Skeletal muscle satellite cell (primary cell): ENCODE measurements around the gene CDC42EP1.
"Not testable (repeated sequence)": the region's sequence is repeated elsewhere in the genome, so short reads cannot be mapped to it uniquely, and the experiment has no call there.

Source experiments
- H3K27me3 ChIP-seq: 2 replicates; pipeline ENCODE4 v1.7.0; 2013; ENCODE audit warnings: low read length; ENCODE audit not compliant: control insufficient read depth, insufficient read depth
- H3K36me3 ChIP-seq: 2 replicates; pipeline ENCODE4 v1.7.0; 2013; ENCODE audit warnings: mild to moderate bottlenecking, control low read depth, low read length; ENCODE audit not compliant: insufficient read depth
- H3K4me1 ChIP-seq: 2 replicates; pipeline ENCODE4 v1.7.0; 2013; ENCODE audit warnings: low read length; ENCODE audit not compliant: control insufficient read depth, insufficient read depth
- H3K4me2 ChIP-seq: 2 replicates; pipeline ENCODE4 v1.7.0; 2013; ENCODE audit warnings: mild to moderate bottlenecking, low read length
- H3K4me3 ChIP-seq: 2 replicates; pipeline ENCODE4 v1.7.0; 2013; ENCODE audit warnings: low read length
- H3K9ac ChIP-seq: 2 replicates; pipeline ENCODE4 v1.7.0; 2013; ENCODE audit warnings: mild to moderate bottlenecking, low read depth, low read length, moderate library complexity
- H3K9me3 ChIP-seq: replicated peaks from 2 replicates; pipeline ENCODE4 v1.7.0; 2013; ENCODE audit warnings: mild to moderate bottlenecking, control low read depth, low read length

CDC42EP1 gene

GRCh38 chr22:37571992-37572373 is 11.7 kb downstream of the CDC42EP1 start:
- no peaks in the 10 kb centered on the region for H3K27me3 ChIP-seq
- H3K9me3 ChIP-seq: no peaks in the 10 kb centered on the region
- H3K36me3 ChIP-seq: peaks cover 36% of the 10 kb centered on the region
- no peak overlapping the region for H3K4me2 ChIP-seq
- no peak overlapping the region for H3K9ac ChIP-seq
- H3K4me3 ChIP-seq: no peak overlapping the region
- H3K4me1 ChIP-seq: peaks cover 7% of the 10 kb centered on the region

- H3K9ac ChIP-seq: no peak overlapping the region
- no peaks in the 10 kb centered on the region for H3K27me3 ChIP-seq
- no peaks in the 10 kb centered on the region for H3K9me3 ChIP-seq
- peaks cover 1% of the 10 kb centered on the region for H3K36me3 ChIP-seq
- peaks cover 4% of the 10 kb centered on the region for H3K4me1 ChIP-seq
- no peak overlapping the region for H3K4me3 ChIP-seq
- H3K4me2 ChIP-seq: no peak overlapping the region
Measured at GRCh38 chr22:37575490-37576003, 15.3 kb downstream of the CDC42EP1 start.

GRCh38 chr22:37578002-37578401 is 17.7 kb downstream of the CDC42EP1 start:
- peaks cover 9% of the 10 kb centered on the region for H3K4me1 ChIP-seq
- H3K9me3 ChIP-seq: no peaks in the 10 kb centered on the region
- H3K4me2 ChIP-seq: no peak overlapping the region
- H3K9ac ChIP-seq: no peak overlapping the region
- H3K36me3 ChIP-seq: no peaks in the 10 kb centered on the region
- no peak overlapping the region for H3K4me3 ChIP-seq
- H3K27me3 ChIP-seq: peaks cover 16% of the 10 kb centered on the region

GRCh38 chr22:37581504-37581903 is 21.2 kb downstream of the CDC42EP1 start:
- no peaks in the 10 kb centered on the region for H3K36me3 ChIP-seq
- H3K9ac ChIP-seq: no peak overlapping the region
- no peaks in the 10 kb centered on the region for H3K9me3 ChIP-seq
- H3K4me3 ChIP-seq: no peak overlapping the region
- H3K27me3 ChIP-seq: peaks cover 24% of the 10 kb centered on the region
- peaks cover 5% of the 10 kb centered on the region for H3K4me1 ChIP-seq
- H3K4me2 ChIP-seq: peak overlapping the region; percentile 7

GRCh38 chr22:37582526-37582925 is 22.2 kb downstream of the CDC42EP1 start:
- H3K9ac ChIP-seq: no peak overlapping the region
- H3K4me1 ChIP-seq: peaks cover 5% of the 10 kb centered on the region

GRCh38 chr22:37588546-37589215 is 28.4 kb downstream of the CDC42EP1 start:
- no peak overlapping the region for H3K4me2 ChIP-seq
- no peaks in the 10 kb centered on the region for H3K4me1 ChIP-seq
- peaks cover 25% of the 10 kb centered on the region for H3K27me3 ChIP-seq
- H3K9me3 ChIP-seq: no peaks in the 10 kb centered on the region
- no peak overlapping the region for H3K4me3 ChIP-seq
- H3K36me3 ChIP-seq: no peaks in the 10 kb centered on the region
- no peak overlapping the region for H3K9ac ChIP-seq

More at GRCh38 chr22:37582526-37582925, 22.2 kb downstream of the CDC42EP1 start:
- no peaks in the 10 kb centered on the region for H3K36me3 ChIP-seq
- no peak overlapping the region for H3K4me3 ChIP-seq
- no peak overlapping the region for H3K4me2 ChIP-seq
- no peaks in the 10 kb centered on the region for H3K9me3 ChIP-seq
- H3K27me3 ChIP-seq: peaks cover 24% of the 10 kb centered on the region

GRCh38 chr22:37589636-37590035 is 29.4 kb downstream of the CDC42EP1 start:
- Histone ChIP-seq H3K4me1 (no peaks in the 10 kb centered on the region), H3K9ac (no peak overlapping the region), H3K9me3 (no peaks in the 10 kb centered on the region), H3K4me3 (no peak overlapping the region), H3K27me3 (peaks cover 21% of the 10 kb centered on the region), H3K36me3 (no peaks in the 10 kb centered on the region), H3K4me2 (no peak overlapping the region)

- not testable (repeated sequence) for H3K9me3 ChIP-seq, H3K4me2 ChIP-seq, H3K9ac ChIP-seq, H3K4me3 ChIP-seq, H3K4me1 ChIP-seq, H3K36me3 ChIP-seq
- peaks cover 18% of the 10 kb centered on the region for H3K27me3 ChIP-seq
Measured at GRCh38 chr22:37591081-37591480, 30.8 kb downstream of the CDC42EP1 start.

GRCh38 chr22:37591823-37592404 is 31.6 kb downstream of the CDC42EP1 start:
- Histone ChIP-seq H3K4me1 (no peaks in the 10 kb centered on the region), H3K4me2 (peak overlapping the region; percentile 38), H3K36me3 (no peaks in the 10 kb centered on the region), H3K9me3 (no peaks in the 10 kb centered on the region), H3K27me3 (peaks cover 18% of the 10 kb centered on the region), H3K9ac (no peak overlapping the region), H3K4me3 (no peak overlapping the region)

GRCh38 chr22:37594237-37594636 is 34.0 kb downstream of the CDC42EP1 start:
- Histone ChIP-seq H3K36me3 (no peaks in the 10 kb centered on the region), H3K27me3 (peaks cover 8% of the 10 kb centered on the region), H3K4me1 (peaks cover 4% of the 10 kb centered on the region), H3K4me3 (no peak overlapping the region), H3K9ac (no peak overlapping the region), H3K4me2 (no peak overlapping the region), H3K9me3 (no peaks in the 10 kb centered on the region)

- Histone ChIP-seq H3K9me3 (no peaks in the 10 kb centered on the region), H3K27me3 (peaks cover 15% of the 10 kb centered on the region), H3K4me1 (peaks cover 14% of the 10 kb centered on the region), H3K4me2 (no peak overlapping the region), H3K4me3 (no peak overlapping the region), H3K36me3 (no peaks in the 10 kb centered on the region), H3K9ac (no peak overlapping the region)
Measured at GRCh38 chr22:37599153-37599552, 38.9 kb downstream of the CDC42EP1 start.

- Histone ChIP-seq H3K4me3 (no peak overlapping the region), H3K4me2 (peak overlapping the region; percentile 63), H3K9ac (no peak overlapping the region), H3K36me3 (no peaks in the 10 kb centered on the region), H3K4me1 (peaks cover 14% of the 10 kb centered on the region), H3K27me3 (peaks cover 23% of the 10 kb centered on the region), H3K9me3 (no peaks in the 10 kb centered on the region)
Measured at GRCh38 chr22:37601203-37601539, 40.9 kb downstream of the CDC42EP1 start.
